K562 (cell line): ENCODE measurements around the gene KRTAP3-3.

Source experiments
- EGR1 ChIP-seq: fragments of 450-650 bp; conservative IDR thresholded peaks from 2 replicates; pipeline ENCODE4 v1.6.1; 2017; ENCODE audit warnings: mild to moderate bottlenecking
- PHF8 ChIP-seq: fragments of 200-600 bp; sonication (generic); IDR thresholded peaks from 2 replicates; pipeline ENCODE4 v1.6.1; 2012; ENCODE audit warnings: mixed run types, mild to moderate bottlenecking, inconsistent platforms, low read length, moderate library complexity, borderline replicate concordance
- PRPF4 ChIP-seq: fragments of 200-400 bp; formaldehyde crosslinking; IDR thresholded peaks from one replicate; pipeline ENCODE4 v1.6.1; 2017; ENCODE audit warnings: low read length, low read depth, mild to moderate bottlenecking; ENCODE audit not compliant: insufficient read depth, poor library complexity, severe bottlenecking
- TF ChIP-seq, protein P1 (sequence below): fragments of 450-650 bp; formaldehyde crosslinking; IDR thresholded peaks from 2 replicates; pipeline ENCODE4 v1.4.0; 2020; ENCODE audit warnings: mild to moderate bottlenecking, moderate library complexity

DNA sequence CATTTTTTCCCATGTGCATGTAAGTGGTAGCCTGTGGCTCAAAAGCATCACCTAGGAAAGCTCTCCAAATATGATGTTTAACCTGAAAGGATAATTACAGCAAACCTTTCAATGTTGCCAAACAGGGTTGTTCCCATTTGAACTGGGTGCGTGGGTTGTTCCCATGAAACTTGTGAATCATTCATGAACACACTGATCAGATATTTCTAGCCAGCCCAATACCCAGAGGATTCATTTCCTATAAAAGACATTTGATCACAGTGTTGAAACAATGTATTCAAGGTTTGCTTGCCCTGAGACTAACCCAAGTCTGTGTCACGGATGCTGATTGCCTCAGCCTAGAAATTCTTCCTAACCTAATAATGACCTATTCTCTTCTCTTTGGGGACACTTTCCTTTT is 40.1 kb downstream of the KRTAP3-3 start:
- no peak for TF ChIP-seq PHF8
- no peak for TF ChIP-seq PRPF4
- TF ChIP-seq, protein P1, sequence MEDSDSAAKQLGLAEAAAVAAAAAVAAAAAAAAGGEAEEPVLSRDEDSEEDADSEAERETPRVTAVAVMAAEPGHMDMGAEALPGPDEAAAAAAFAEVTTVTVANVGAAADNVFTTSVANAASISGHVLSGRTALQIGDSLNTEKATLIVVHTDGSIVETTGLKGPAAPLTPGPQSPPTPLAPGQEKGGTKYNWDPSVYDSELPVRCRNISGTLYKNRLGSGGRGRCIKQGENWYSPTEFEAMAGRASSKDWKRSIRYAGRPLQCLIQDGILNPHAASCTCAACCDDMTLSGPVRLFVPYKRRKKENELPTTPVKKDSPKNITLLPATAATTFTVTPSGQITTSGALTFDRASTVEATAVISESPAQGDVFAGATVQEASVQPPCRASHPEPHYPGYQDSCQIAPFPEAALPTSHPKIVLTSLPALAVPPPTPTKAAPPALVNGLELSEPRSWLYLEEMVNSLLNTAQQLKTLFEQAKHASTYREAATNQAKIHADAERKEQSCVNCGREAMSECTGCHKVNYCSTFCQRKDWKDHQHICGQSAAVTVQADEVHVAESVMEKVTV (CRISPR knock-in tag), result no peak
- no peak for TF ChIP-seq EGR1
